H1 (cell line): Measurements from ENCODE around the gene TRAPPC2L. TPM values are rescaled to one million over a fixed set of nuclear protein-coding genes. Genes with fewer than 3 reads are reported as not detected.

ENCODE experiments used
- EZH2 ChIP-seq: fragments of 200-600 bp; sonication (generic); IDR thresholded peaks from 2 replicates; pipeline ENCODE4 v1.7.1; 2012; ENCODE audit warnings: low read depth, mild to moderate bottlenecking, moderate library complexity, low read length, inconsistent platforms; ENCODE audit not compliant: severe bottlenecking
- GTF2F1 ChIP-seq: IDR thresholded peaks from 2 replicates; pipeline ENCODE4 v1.6.1; 2012; ENCODE audit warnings: low read depth, low read length, improper control_type of control experiment, borderline replicate concordance
- RAD21 ChIP-seq, 2 experiments: IDR thresholded peaks in 1 of 2; conservative IDR thresholded peaks in 1 of 2; 2 replicates each; pipeline ENCODE4 v1.6.1; 2011; ENCODE audit warnings: low read depth in 2 of 2, low read length in 2 of 2, improper control_type of control experiment in 1 of 2, inconsistent platforms in 1 of 2, mild to moderate bottlenecking in 1 of 2, moderate library complexity in 1 of 2
- TBP ChIP-seq: IDR thresholded peaks from 2 replicates; pipeline ENCODE4 v1.6.1; 2011; ENCODE audit warnings: low read depth, low read length, improper control_type of control experiment
- polyA plus RNA-seq, 7 experiments: library from polyadenylated mRNA; depleted of rRNA in 3 of 7; stranded (reverse) in 5 of 7; unstranded in 2 of 7; fragments of >200 nt in 5 of 7; fragments of 200-250 nt in 2 of 7; gene quantifications; 1 replicate in 5 of 7; 2 replicates in 1 of 7; 4 replicates in 1 of 7; pipeline versions ENCODE4 v1.2.1 to v1.2.3, GENCODE V29; 2011 to 2013; ENCODE audit warnings: missing spikeins in 2 of 7, mixed read lengths in 2 of 7
- total RNA-seq: library from RNA; stranded (reverse); fragmentation: NEBNext Ultra II Directional; extraction: Animal tissue kit (Norgen Biotek cat#: 25700); gene quantifications from 2 replicates; pipeline ENCODE4 v1.2.1, GENCODE V29; 2021

TRAPPC2L gene
- total and polyA plus RNA-seq, 2 of the 8 experiments (the other 6 are each of a cell fraction or from before 2014, with no cell fraction given): 98.7 to 133 TPM

- TF ChIP-seq RAD21 (IDR thresholded peaks at IDR 0.05 in 1 of 2, conservative IDR thresholded peaks at IDR 0.05 in 1 of 2; ENCODE audit: low read depth in 2 of 2, low read length in 2 of 2) (no peak), GTF2F1 (no peak), EZH2 (no peak), TBP (no peak)
Observed at GRCh38 chr16:88825146-88825545, 31.8 kb upstream of the TRAPPC2L start (continued).
